ENCODE results near the gene ADNP. TPM values are rescaled to one million over a fixed set of nuclear protein-coding genes. Genes with fewer than 3 reads are reported as not detected.
A peak's percentile ranks its signal among the peaks of the same experiment; 100 is the strongest.

The ADNP gene
- total RNA-seq, 1 donor from 2014 or later: 22.5 TPM

DNA sequence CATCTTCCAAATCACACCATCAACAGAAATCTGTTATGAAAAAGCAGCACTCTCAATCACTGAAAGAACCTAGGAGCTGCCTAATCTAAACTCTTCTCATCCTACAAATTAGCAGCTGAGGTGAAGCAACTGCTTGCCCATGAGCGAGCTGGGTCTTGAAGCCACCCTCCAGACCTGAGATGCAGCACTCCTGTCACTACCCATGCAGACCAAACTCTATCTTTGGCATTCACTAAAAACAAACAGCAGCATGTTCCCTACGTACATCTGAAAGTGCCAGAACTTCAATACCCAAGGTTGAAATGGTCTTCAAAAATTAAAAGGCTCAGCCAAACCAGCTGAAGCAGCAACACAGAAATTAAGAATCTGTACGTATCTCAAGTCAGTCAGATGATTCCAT lies 14.3 kb downstream of the ADNP start:
- peaks cover 0 to 65% of the 10 kb centered on the region in 2 donors for H3K4me1 ChIP-seq
- H3K27ac ChIP-seq: peak overlapping the region; percentile 15 to 60
- TF ChIP-seq, protein P1, sequence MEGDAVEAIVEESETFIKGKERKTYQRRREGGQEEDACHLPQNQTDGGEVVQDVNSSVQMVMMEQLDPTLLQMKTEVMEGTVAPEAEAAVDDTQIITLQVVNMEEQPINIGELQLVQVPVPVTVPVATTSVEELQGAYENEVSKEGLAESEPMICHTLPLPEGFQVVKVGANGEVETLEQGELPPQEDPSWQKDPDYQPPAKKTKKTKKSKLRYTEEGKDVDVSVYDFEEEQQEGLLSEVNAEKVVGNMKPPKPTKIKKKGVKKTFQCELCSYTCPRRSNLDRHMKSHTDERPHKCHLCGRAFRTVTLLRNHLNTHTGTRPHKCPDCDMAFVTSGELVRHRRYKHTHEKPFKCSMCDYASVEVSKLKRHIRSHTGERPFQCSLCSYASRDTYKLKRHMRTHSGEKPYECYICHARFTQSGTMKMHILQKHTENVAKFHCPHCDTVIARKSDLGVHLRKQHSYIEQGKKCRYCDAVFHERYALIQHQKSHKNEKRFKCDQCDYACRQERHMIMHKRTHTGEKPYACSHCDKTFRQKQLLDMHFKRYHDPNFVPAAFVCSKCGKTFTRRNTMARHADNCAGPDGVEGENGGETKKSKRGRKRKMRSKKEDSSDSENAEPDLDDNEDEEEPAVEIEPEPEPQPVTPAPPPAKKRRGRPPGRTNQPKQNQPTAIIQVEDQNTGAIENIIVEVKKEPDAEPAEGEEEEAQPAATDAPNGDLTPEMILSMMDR (IDR thresholded peaks at IDR 0.05): no peak
- intact Hi-C loops (cut with DNase I): no loop called here
- no peaks in the 10 kb centered on the region for H3K27me3 ChIP-seq
- H3K9me3 ChIP-seq: no peaks in the 10 kb centered on the region
- no peak for DNase-seq (ENCODE audit: low spot score in 2 of 2)
- no peak overlapping the region for H3K4me3 ChIP-seq
- peaks cover 0 to 4% of the 10 kb centered on the region in 2 donors for H3K36me3 ChIP-seq

DNA sequence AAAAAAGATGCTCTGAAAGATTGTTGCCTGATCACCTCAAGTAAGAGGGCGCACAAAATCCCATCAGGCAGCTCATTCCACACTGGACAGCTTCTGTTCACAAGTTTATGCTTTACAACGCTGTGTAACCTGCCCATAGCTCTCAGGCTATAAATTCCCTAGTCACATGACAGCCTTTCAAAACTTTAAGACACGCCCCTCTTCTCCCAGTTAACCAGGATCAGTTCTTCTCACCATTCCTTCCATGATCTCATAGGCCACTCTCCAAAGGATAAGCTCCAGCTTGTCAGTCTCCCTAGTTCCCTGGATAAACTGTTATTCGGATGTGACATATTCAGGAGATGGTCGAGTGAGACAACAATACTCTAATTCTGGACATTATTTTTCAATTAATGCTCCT lies 15.0 kb downstream of the ADNP start:
- Histone ChIP-seq H3K4me1 (peaks cover 0 to 67% of the 10 kb centered on the region in 2 donors), H3K27me3 (no peaks in the 10 kb centered on the region), H3K4me3 (no peak overlapping the region), H3K27ac (peak overlapping the region; percentile 15 to 60), H3K36me3 (peaks cover 0 to 4% of the 10 kb centered on the region in 2 donors), H3K9me3 (no peaks in the 10 kb centered on the region)
- TF ChIP-seq, protein P1 (IDR thresholded peaks at IDR 0.05): no peak
- DNase-seq (ENCODE audit: low spot score in 2 of 2): no peak
- intact Hi-C loops (cut with DNase I): no loop called here

DNA sequence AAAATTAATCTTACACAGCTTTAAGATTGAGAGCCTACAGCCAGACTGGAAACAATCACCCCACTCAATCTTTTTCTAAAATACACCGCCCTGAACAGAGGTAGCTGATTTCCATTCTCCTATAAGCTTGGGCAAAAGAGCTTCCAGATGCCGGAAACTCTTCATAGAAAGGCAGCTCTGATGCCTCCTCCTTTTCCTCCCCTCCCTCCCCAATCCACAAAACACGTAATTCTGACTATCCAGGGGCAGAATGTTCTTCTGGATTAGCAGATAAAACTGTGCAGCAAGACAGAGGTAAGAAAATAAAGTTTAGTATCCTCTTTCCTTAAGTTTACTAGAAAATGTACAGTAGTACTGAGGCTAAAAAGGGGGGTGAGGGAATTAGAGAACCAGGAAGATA lies 15.8 kb downstream of the ADNP start:
- intact Hi-C loops (cut with DNase I): no loop called here
- no peak overlapping the region for H3K4me3 ChIP-seq
- TF ChIP-seq, protein P1 (IDR thresholded peaks at IDR 0.05): no peak
- H3K36me3 ChIP-seq: peaks cover 0 to 4% of the 10 kb centered on the region in 2 donors
- no peaks in the 10 kb centered on the region for H3K9me3 ChIP-seq
- H3K27me3 ChIP-seq: no peaks in the 10 kb centered on the region
- peaks cover 0 to 65% of the 10 kb centered on the region in 2 donors for H3K4me1 ChIP-seq
- no peak for DNase-seq (ENCODE audit: low spot score in 2 of 2)
- peak overlapping the region; percentile 23 to 60 for H3K27ac ChIP-seq

DNA sequence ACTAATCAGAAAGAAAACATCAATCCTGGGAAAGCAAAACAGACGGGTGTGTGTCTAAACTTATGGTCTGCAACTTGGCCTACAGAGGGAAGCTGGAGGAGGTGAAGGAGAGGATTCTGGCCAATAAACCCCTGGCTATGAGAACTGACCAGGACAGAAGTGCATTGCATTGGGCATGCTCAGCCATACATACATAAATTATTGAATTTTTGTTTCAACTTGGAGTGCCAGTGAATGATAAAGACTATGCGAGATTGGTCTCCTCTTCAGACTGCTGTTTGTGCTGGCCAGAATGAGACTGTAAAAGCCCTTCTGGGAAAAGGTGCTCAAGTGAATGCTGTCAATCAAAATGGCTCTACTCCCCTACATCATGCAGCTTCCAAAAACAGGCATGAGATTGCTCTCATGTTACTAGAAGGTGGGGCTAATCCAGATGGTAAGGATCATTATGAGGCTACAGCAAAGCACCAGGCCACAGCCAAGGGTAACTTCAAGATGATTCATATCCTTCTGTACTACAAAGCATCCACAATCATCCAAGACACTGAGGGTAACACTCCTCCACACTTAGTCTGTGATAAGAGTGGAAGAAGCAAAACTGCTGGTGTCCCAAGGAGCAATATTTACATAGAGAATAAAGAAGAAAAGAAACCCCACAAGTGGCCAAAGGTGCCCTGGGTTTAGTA lies 17.4 kb downstream of the ADNP start:
- TF ChIP-seq, protein P1 (IDR thresholded peaks at IDR 0.05): no peak
- no peak for DNase-seq (ENCODE audit: low spot score in 2 of 2)
- H3K27me3 ChIP-seq: no peaks in the 10 kb centered on the region
- no peaks in the 10 kb centered on the region for H3K36me3 ChIP-seq
- no peak overlapping the region for H3K27ac ChIP-seq
- intact Hi-C loops (cut with DNase I): no loop called here
- H3K4me1 ChIP-seq: peaks cover 0 to 54% of the 10 kb centered on the region in 2 donors
- no peaks in the 10 kb centered on the region for H3K9me3 ChIP-seq
- H3K4me3 ChIP-seq: no peak overlapping the region

DNA sequence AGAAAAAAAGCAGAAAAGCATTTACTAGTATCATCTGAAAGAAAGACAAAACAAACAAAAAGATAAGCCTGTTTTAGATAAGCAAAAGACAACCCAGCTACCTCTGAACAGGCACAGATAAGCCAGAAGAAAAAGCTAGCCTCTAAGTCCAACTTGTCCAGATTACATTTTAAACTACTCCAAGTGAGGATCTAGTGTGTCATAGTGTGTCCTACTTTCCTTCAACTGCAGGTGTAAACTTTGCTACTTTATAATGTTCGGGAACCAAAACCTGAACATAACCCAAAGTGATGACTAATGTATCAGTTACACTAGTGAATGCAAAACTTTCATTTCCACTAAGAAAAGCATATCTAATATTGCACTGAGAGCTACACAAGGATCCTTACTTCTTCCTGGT lies 19.5 kb downstream of the ADNP start:
- Histone ChIP-seq H3K36me3 (no peaks in the 10 kb centered on the region), H3K4me3 (no peak overlapping the region), H3K27ac (no peak overlapping the region), H3K4me1 (peaks cover 0 to 40% of the 10 kb centered on the region in 2 donors), H3K9me3 (no peaks in the 10 kb centered on the region), H3K27me3 (no peaks in the 10 kb centered on the region)
- intact Hi-C loops (cut with DNase I): no loop called here
- TF ChIP-seq, protein P1 (IDR thresholded peaks at IDR 0.05): no peak
- DNase-seq (ENCODE audit: low spot score in 2 of 2): no peak
